ENCODE results near the gene P2RX1. TPM values are rescaled to one million over a fixed set of nuclear protein-coding genes. Genes with fewer than 3 reads are reported as not detected.
"Not testable (repeated sequence)": the region's sequence is repeated elsewhere in the genome, so short reads cannot be mapped to it uniquely, and the experiment has no call there.

Gene P2RX1
- total RNA-seq, 4 donors from 2014 or later: 0.87 to 8.6 (median 4.9) TPM

DNA sequence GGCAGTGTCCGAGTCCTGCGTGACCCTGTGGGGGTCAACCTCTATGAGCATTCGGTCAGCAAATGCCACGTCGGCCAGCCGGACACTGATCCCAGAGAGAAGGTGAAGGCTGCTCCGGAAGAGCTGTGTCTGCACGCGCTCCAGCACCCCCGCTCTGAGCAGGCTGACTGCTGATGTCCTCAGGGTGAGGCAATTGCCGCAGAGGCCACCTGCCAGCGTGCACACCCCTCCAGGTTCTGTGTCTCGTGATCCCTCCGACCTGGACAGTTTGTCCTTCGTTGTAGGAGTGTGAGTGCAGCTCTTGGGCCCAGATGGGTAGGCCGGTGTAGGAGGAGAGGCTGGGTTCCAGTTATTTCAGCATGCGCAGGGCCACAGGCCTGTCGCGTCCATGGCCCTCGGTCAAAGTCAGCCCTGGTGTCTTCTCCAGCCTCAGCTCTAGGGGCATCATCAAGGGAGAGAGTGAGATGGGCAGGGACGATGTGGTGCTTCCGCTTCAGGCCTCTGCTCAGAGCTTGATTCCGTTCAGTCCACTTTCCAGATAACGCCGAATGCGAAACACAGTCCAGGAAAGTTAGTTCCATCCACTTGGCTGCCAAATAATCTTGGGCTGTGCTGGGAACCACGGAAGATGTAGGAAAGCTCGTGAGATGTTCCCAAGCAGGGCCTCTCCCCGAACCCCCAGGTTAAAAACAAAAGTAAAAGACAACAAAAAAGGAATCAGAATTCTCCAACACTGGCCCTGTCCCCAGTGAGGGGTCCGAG lies 55.1 kb downstream of the P2RX1 start:
- no peaks in the 10 kb centered on the region for H3K9me3 ChIP-seq
- DNase-seq (ENCODE audit: low spot score in 2 of 2): no peak
- 88 to 92% methylated on average over 21 to 29 of the region's 30 CpGs for WGBS, 2 donors
- H3K27ac ChIP-seq: no peak overlapping the region
- TF ChIP-seq CTCF (IDR thresholded peaks at IDR 0.05) (no peak), EP300 (IDR thresholded peaks at IDR 0.05) (no peak)
- H3K27me3 ChIP-seq: no peaks in the 10 kb centered on the region
- peaks cover 0 to 7% (median 0%) of the 10 kb centered on the region in 4 donors for H3K4me1 ChIP-seq
- no peak overlapping the region for H3K4me3 ChIP-seq
- H3K36me3 ChIP-seq: peaks cover 0 to 16% (median 0%) of the 10 kb centered on the region in 3 donors

DNA sequence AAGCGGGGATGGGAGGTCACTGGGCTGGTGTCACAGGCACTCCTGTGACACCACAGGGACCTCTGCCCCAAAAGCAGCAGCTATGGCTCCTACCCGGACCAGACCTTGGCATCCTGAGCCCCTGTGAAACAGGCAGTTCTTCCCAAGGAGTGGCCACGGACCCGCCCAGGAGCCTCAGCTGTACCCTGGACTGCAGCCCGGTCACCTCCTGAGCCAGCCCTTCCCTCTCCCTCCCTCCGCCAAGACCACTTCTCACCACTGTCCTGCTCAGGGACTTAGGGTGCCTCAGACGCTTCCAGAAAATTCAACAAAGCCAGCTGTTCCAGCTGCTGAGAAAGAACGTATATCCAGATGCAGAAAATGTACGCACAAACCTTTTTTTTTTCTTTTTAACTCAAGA lies 56.3 kb downstream of the P2RX1 start:
- no peaks in the 10 kb centered on the region for H3K27me3 ChIP-seq
- H3K36me3 ChIP-seq: peaks cover 0 to 16% (median 0%) of the 10 kb centered on the region in 3 donors
- no peaks in the 10 kb centered on the region for H3K9me3 ChIP-seq
- no peak overlapping the region for H3K4me3 ChIP-seq
- no peak for DNase-seq (ENCODE audit: low spot score in 2 of 2)
- no peak overlapping the region for H3K27ac ChIP-seq
- TF ChIP-seq POLR2A (IDR thresholded peaks at IDR 0.05) (no peak), EP300 (IDR thresholded peaks at IDR 0.05) (no peak), CTCF (IDR thresholded peaks at IDR 0.05) (no peak)
- WGBS, 2 donors: 66 to 72% methylated on average over 8 of the region's 9 CpGs
- H3K4me1 ChIP-seq: peaks cover 0 to 7% (median 0%) of the 10 kb centered on the region in 4 donors

DNA sequence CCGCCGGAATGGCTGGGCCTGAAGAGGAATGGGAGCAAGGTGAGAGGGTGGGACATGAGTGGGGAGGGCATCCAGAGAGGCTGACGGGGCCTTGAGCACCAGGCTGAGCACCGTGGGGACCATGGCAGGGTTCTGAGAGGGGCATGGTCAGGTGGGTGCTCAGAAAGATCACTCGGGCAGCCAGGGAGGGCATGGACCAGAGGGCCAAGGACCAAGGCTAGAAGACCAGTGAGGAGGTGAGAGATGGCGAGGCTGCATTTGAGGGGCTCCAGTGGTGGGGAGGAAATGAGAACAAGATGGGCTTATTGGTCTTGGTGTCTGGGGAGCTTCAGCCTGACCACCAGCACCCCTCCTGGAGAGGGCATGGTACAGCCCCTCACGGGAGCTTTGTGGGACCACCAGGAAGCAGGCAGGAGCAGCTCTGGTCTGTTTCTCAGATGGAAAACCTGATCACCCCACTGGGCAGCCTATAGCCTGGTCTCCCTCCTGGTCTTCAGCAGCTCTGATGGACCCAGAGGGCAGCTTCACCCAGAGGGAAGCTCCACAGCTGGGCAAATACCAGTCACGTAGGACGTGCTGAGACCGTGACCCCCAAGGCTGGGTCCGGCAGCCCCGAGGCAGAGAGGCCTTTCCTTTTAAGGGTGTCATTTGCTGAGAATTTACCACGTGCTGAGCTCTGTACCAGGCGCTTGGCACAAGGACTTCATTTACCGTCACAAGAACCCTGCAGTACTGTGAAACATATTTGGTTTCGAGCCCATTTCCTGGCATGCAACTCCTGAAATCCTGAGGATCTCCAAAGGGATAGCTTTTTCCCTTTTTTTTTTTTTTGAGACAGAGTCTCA lies 58.8 kb downstream of the P2RX1 start:
- no peak overlapping the region for H3K4me3 ChIP-seq
- no peaks in the 10 kb centered on the region for H3K27me3 ChIP-seq
- no peak overlapping the region for H3K27ac ChIP-seq
- DNase-seq (ENCODE audit: low spot score in 2 of 2): no peak
- H3K9me3 ChIP-seq: no peaks in the 10 kb centered on the region
- H3K4me1 ChIP-seq: peaks cover 0 to 7% (median 0%) of the 10 kb centered on the region in 4 donors
- WGBS, 2 donors: 74 to 77% methylated on average over 15 to 16 of the region's 16 CpGs
- peaks cover 0 to 16% (median 0%) of the 10 kb centered on the region in 3 donors for H3K36me3 ChIP-seq
- TF ChIP-seq CTCF (IDR thresholded peaks at IDR 0.05): no peak
- TF ChIP-seq EP300 (IDR thresholded peaks at IDR 0.05): no peak
- no peak for TF ChIP-seq POLR2A (IDR thresholded peaks at IDR 0.05)

DNA sequence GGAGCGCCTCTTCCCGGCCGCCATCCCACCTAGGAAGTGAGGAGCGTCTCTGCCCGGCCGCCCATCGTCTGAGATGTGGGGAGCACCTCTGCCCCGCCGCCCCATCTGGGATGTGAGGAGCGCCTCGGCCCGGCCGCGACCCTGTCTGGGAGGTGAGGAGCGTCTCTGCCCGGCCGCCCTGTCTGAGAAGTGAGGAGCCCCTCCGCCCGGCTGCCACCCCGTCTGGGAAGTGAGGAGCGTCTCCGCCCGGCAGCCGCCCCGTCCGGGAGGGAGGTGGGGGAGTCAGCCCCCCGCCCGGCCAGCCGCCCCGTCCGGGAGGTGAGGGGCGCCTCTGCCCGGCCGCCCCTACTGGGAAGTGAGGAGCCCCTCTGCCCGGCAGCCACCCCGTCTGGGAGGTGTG lies 62.1 kb downstream of the P2RX1 start:
- H3K4me1 ChIP-seq; H3K27me3 ChIP-seq; DNase-seq (ENCODE audit: low spot score in 2 of 2); H3K4me3 ChIP-seq; H3K36me3 ChIP-seq; H3K27ac ChIP-seq; H3K9me3 ChIP-seq: not testable (repeated sequence)
- WGBS, 2 donors: 92 to 94% methylated on average over 18 to 20 of the region's 36 CpGs

- no peak overlapping the region for H3K27ac ChIP-seq
- no peaks in the 10 kb centered on the region for H3K9me3 ChIP-seq
- 83 to 88% methylated on average over 10 of the region's 10 CpGs for WGBS, 2 donors
- H3K36me3 ChIP-seq: no peaks in the 10 kb centered on the region
- no peaks in the 10 kb centered on the region for H3K4me1 ChIP-seq
- no peak overlapping the region for H3K4me3 ChIP-seq
- TF ChIP-seq CTCF (IDR thresholded peaks at IDR 0.05): no peak
- TF ChIP-seq EP300 (IDR thresholded peaks at IDR 0.05): no peak
- TF ChIP-seq POLR2A (IDR thresholded peaks at IDR 0.05): no peak
- H3K27me3 ChIP-seq: peaks cover 0 to 4% of the 10 kb centered on the region in 2 donors
- DNase-seq (ENCODE audit: low spot score in 2 of 2): no peak
Observed at GRCh38 chr17:3852561-3852960, 63.7 kb downstream of the P2RX1 start.
